A549 (cell line): Measurements from ENCODE around the gene GALNT3.

Experiments used
- BHLHE40 ChIP-seq: IDR thresholded peaks from 2 replicates; pipeline ENCODE4 v1.6.1; 2012; ENCODE audit warnings: low read depth, low read length, inconsistent platforms
- EP300 ChIP-seq, 2 experiments: fragments of >200 bp; sonication (Bioruptor Twin); formaldehyde crosslinking; IDR thresholded peaks; 2 replicates in 1 of 2; 3 replicates in 1 of 2; pipeline ENCODE4 v1.6.1; 2016 to 2017
- MAFK ChIP-seq: fragments of 450-650 bp; IDR thresholded peaks from 2 replicates; pipeline ENCODE4 v1.6.1; 2014; ENCODE audit not compliant: partially characterized antibody
- NFE2L2 ChIP-seq: fragments of 150-350 bp; conservative IDR thresholded peaks from 2 replicates; pipeline ENCODE4 v1.6.1; 2014; ENCODE audit warnings: low read length
- NR3C1 ChIP-seq: fragments of >200 bp; sonication (Bioruptor Twin); formaldehyde crosslinking; IDR thresholded peaks from 3 replicates; pipeline ENCODE4 v1.6.1; 2017
- POLR2A ChIP-seq: IDR thresholded peaks from 2 replicates; pipeline ENCODE4 v1.6.1; 2012; ENCODE audit warnings: mild to moderate bottlenecking, low read length
- REST ChIP-seq: fragments of 200-600 bp; sonication (generic); IDR thresholded peaks from 2 replicates; pipeline ENCODE4 v1.6.1; 2016; ENCODE audit warnings: antibody characterized with exemption, mild to moderate bottlenecking, moderate library complexity
- TF ChIP-seq, protein P1 (sequence below): fragments of >200 bp; sonication (Bioruptor Twin); formaldehyde crosslinking; IDR thresholded peaks from 3 replicates; pipeline ENCODE4 v1.5.1; 2016
- TF ChIP-seq, protein P2 (sequence below): fragments of 450-650 bp; IDR thresholded peaks from 2 replicates; pipeline ENCODE4 v1.6.1; 2014; ENCODE audit warnings: antibody characterized with exemption

DNA sequence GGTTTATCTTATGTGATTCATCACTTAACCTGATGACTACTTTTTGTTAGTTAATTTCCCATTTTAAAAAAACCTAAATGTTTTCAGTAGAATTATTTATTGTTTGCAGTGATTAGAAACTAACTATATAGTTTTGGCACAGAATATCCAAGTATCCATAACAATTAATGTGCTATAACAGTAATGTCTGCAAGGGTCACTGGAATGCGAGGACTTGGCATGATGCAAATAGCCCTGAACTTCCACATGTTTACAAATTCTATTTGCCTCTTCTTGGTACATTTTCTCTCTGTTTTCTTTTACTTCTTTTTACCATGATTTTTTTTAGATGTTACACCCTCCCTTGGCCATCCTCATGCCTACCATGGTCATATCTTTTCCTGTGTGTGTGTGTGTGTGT lies 49.3 kb upstream of the GALNT3 start:
- TF ChIP-seq, protein P1, sequence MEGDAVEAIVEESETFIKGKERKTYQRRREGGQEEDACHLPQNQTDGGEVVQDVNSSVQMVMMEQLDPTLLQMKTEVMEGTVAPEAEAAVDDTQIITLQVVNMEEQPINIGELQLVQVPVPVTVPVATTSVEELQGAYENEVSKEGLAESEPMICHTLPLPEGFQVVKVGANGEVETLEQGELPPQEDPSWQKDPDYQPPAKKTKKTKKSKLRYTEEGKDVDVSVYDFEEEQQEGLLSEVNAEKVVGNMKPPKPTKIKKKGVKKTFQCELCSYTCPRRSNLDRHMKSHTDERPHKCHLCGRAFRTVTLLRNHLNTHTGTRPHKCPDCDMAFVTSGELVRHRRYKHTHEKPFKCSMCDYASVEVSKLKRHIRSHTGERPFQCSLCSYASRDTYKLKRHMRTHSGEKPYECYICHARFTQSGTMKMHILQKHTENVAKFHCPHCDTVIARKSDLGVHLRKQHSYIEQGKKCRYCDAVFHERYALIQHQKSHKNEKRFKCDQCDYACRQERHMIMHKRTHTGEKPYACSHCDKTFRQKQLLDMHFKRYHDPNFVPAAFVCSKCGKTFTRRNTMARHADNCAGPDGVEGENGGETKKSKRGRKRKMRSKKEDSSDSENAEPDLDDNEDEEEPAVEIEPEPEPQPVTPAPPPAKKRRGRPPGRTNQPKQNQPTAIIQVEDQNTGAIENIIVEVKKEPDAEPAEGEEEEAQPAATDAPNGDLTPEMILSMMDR, result no peak
- TF ChIP-seq REST, result no peak
- TF ChIP-seq MAFK, result no peak
- no peak for TF ChIP-seq NFE2L2
- no peak for TF ChIP-seq BHLHE40
- TF ChIP-seq POLR2A, result no peak
- no peak for TF ChIP-seq EP300 (IDR thresholded peaks at IDR 0.05)
- TF ChIP-seq, protein P2, sequence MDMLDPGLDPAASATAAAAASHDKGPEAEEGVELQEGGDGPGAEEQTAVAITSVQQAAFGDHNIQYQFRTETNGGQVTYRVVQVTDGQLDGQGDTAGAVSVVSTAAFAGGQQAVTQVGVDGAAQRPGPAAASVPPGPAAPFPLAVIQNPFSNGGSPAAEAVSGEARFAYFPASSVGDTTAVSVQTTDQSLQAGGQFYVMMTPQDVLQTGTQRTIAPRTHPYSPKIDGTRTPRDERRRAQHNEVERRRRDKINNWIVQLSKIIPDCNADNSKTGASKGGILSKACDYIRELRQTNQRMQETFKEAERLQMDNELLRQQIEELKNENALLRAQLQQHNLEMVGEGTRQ, result no peak
- no peak for TF ChIP-seq NR3C1
